Liver (tissue), 9 donors: ENCODE measurements around the gene PARD3. TPM values are rescaled to one million over a fixed set of nuclear protein-coding genes. Genes with fewer than 3 reads are reported as not detected.
A peak's percentile ranks its signal among the peaks of the same experiment; 100 is the strongest.

Experiments used
- DNase-seq: peaks from one replicate; pipeline ENCODE4 v3.0.0-alpha.2; 2017; ENCODE audit warnings: low spot score
- H3K27ac ChIP-seq, 2 donors: one replicate each; pipeline ENCODE4 v1.7.0; 2013; ENCODE audit warnings: inconsistent platforms in 2 of 2, low read length in 2 of 2, control low read depth in 1 of 2, low read depth in 1 of 2, mild to moderate bottlenecking in 1 of 2
- H3K27me3 ChIP-seq, 4 donors: one replicate each; pipeline versions ENCODE4 v1.6.1 to v1.7.0; 2013; ENCODE audit warnings: low read length in 3 of 4, inconsistent platforms in 1 of 4, mild to moderate bottlenecking in 1 of 4, moderate library complexity in 1 of 4; ENCODE audit not compliant: control insufficient read depth in 4 of 4, insufficient read depth in 4 of 4
- H3K36me3 ChIP-seq, 4 donors: one replicate each; pipeline versions ENCODE4 v1.6.1 to v1.7.0; 2013; ENCODE audit warnings: low read length in 3 of 4, mild to moderate bottlenecking in 3 of 4, low read depth in 1 of 4, moderate library complexity in 1 of 4; ENCODE audit not compliant: control insufficient read depth in 4 of 4, insufficient read depth in 3 of 4
- H3K4me1 ChIP-seq, 4 donors: one replicate each; pipeline versions ENCODE4 v1.6.1 to v1.7.0; 2013; ENCODE audit warnings: low read length in 3 of 4, mild to moderate bottlenecking in 3 of 4, moderate library complexity in 1 of 4; ENCODE audit not compliant: control insufficient read depth in 4 of 4, insufficient read depth in 4 of 4
- H3K4me3 ChIP-seq, 3 donors: one replicate each; pipeline versions ENCODE4 v1.6.1 to v1.7.0; 2013; ENCODE audit warnings: low read length in 3 of 3, control low read depth in 1 of 3, low read depth in 1 of 3, mild to moderate bottlenecking in 1 of 3
- H3K9ac ChIP-seq, 2 donors: one replicate each; pipeline ENCODE4 v1.7.0; 2013; ENCODE audit warnings: low read length in 2 of 2, mild to moderate bottlenecking in 2 of 2, moderate library complexity in 2 of 2, control low read depth in 1 of 2, low read depth in 1 of 2
- H3K9me3 ChIP-seq, 4 donors: one replicate each; pipeline versions ENCODE4 v1.6.1 to v1.7.0; 2013; ENCODE audit warnings: low read length in 3 of 4; ENCODE audit not compliant: control insufficient read depth in 4 of 4
- CTCF ChIP-seq: fragments of 150-350 bp; IDR thresholded peaks from 2 replicates; pipeline ENCODE4 v1.5.1; 2017; ENCODE audit warnings: improper control_type of control experiment, low read depth, low read length; ENCODE audit not compliant: missing input control
- EGR1 ChIP-seq, 2 donors: IDR thresholded peaks; 2 replicates each; pipeline ENCODE4 v1.6.1; 2016 to 2018; ENCODE audit warnings: antibody characterized with exemption in 2 of 2, low read depth in 2 of 2
- FOXA1 ChIP-seq: IDR thresholded peaks from 2 replicates; pipeline ENCODE4 v1.6.1; 2016; ENCODE audit warnings: antibody characterized with exemption
- GABPA ChIP-seq, 2 donors: IDR thresholded peaks in 1 of 2; conservative IDR thresholded peaks in 1 of 2; 2 replicates each; pipeline ENCODE4 v1.6.1; 2016; ENCODE audit warnings: antibody characterized with exemption in 2 of 2, mild to moderate bottlenecking in 1 of 2, moderate library complexity in 1 of 2
- JUND ChIP-seq, 2 donors: IDR thresholded peaks; 2 replicates each; pipeline ENCODE4 v1.6.1; 2016; ENCODE audit warnings: antibody characterized with exemption in 2 of 2
- MAX ChIP-seq: IDR thresholded peaks from 2 replicates; pipeline ENCODE4 v1.6.1; 2016; ENCODE audit warnings: antibody characterized with exemption
- NR2F2 ChIP-seq: IDR thresholded peaks from 2 replicates; pipeline ENCODE4 v1.6.1; 2016; ENCODE audit warnings: antibody characterized with exemption
- RAD21 ChIP-seq, 2 donors: IDR thresholded peaks; 2 replicates each; pipeline ENCODE4 v1.6.1; 2016; ENCODE audit warnings: antibody characterized with exemption in 2 of 2, mild to moderate bottlenecking in 2 of 2
- REST ChIP-seq: IDR thresholded peaks from 2 replicates; pipeline ENCODE4 v1.6.1; 2016; ENCODE audit warnings: antibody characterized with exemption, mild to moderate bottlenecking
- RXRA ChIP-seq, 2 donors: IDR thresholded peaks; 2 replicates each; pipeline ENCODE4 v1.6.1; 2017 to 2018; ENCODE audit warnings: antibody characterized with exemption in 2 of 2, mild to moderate bottlenecking in 1 of 2
- SP1 ChIP-seq: IDR thresholded peaks from 2 replicates; pipeline ENCODE4 v1.6.1; 2018; ENCODE audit warnings: antibody characterized with exemption, mild to moderate bottlenecking
- ZBTB33 ChIP-seq: IDR thresholded peaks from 2 replicates; pipeline ENCODE4 v1.6.1; 2016; ENCODE audit warnings: antibody characterized with exemption
- WGBS: extraction: QIAGEN DNeasy Blood & Tissue Kit; methylation state at CpG from one replicate; pipeline ENCODE4 v1.1.7; 2013; 5-methylcytosine and 5-hydroxymethylcytosine counted together
- polyA plus RNA-seq, 2 donors: library from polyadenylated mRNA; stranded (reverse) in 1 of 2; unstranded in 1 of 2; fragments of 200-250 nt in 1 of 2; fragments of >200 nt in 1 of 2; fragmentation: Nextera tagmentation in 1 of 2; extraction: Ambion mirVana in 1 of 2; gene quantifications; one replicate each; pipeline versions ENCODE4 v1.2.1 to v1.2.3, GENCODE V29; 2013 to 2015
- total RNA-seq, 2 donors: library from RNA; depleted of rRNA; stranded (reverse); fragments of >200 nt; gene quantifications; one replicate each; pipeline ENCODE4 v1.2.3, GENCODE V29; 2014
- donor health status: healthy.
- donor health status: healthy.
- donor health status: healthy.
- donor health status: healthy.
- donor health status: healthy.

PARD3 gene
- total and polyA plus RNA-seq, 4 donors: 12.3 to 43.8 (median 13.5) TPM

GRCh38 chr10:34528320-34528719 is 286.8 kb downstream of the PARD3 start (continued):
- TF ChIP-seq REST: no peak
- no peak for TF ChIP-seq ZBTB33
- TF ChIP-seq SP1: no peak

GRCh38 chr10:34526758-34527730 is 288.1 kb downstream of the PARD3 start:
- no peak overlapping the region for H3K4me3 ChIP-seq
- no peak for DNase-seq
- H3K36me3 ChIP-seq: no peaks in the 10 kb centered on the region
- peaks cover 0 to 11% (median 1%) of the 10 kb centered on the region in 4 donors for H3K9me3 ChIP-seq
- no peaks in the 10 kb centered on the region for H3K27me3 ChIP-seq
- H3K9ac ChIP-seq: peak overlapping the region in 1 of 2 donors; percentile 17
- TF ChIP-seq JUND (IDR thresholded peaks at IDR 0.05) (peak in 1 of 2 donors; percentile 87), RXRA (IDR thresholded peaks at IDR 0.05) (peak in 1 of 2 donors; percentile 8), GABPA (IDR thresholded peaks at IDR 0.05 in 1 of 2, conservative IDR thresholded peaks at IDR 0.05 in 1 of 2) (no peak), EGR1 (IDR thresholded peaks at IDR 0.05; ENCODE audit: low read depth in 2 of 2) (no peak), NR2F2 (peak; percentile 69), FOXA1 (no peak), MAX (no peak), CTCF (peak; percentile 9), RAD21 (IDR thresholded peaks at IDR 0.05) (peak; percentile 67 to 69)
- 79% methylated on average over 7 of the region's 7 CpGs for WGBS
- H3K27ac ChIP-seq: no peak overlapping the region
- H3K4me1 ChIP-seq: no peaks in the 10 kb centered on the region
